Muscle layer of duodenum (tissue), 2 donors: ENCODE results near the gene KCTD11.
A peak's percentile ranks its signal among the peaks of the same experiment; 100 is the strongest.

Source experiments
- H3K27ac ChIP-seq: one replicate; pipeline ENCODE4 v1.7.0; 2013; ENCODE audit warnings: mild to moderate bottlenecking, low read length
- H3K27me3 ChIP-seq: one replicate; pipeline ENCODE4 v1.7.0; 2013; ENCODE audit warnings: low read depth, mild to moderate bottlenecking, control low read depth, low read length
- H3K36me3 ChIP-seq, 2 donors: one replicate each; pipeline ENCODE4 v1.7.0; 2013; ENCODE audit warnings: low read length in 2 of 2, control low read depth in 1 of 2, mild to moderate bottlenecking in 1 of 2; ENCODE audit not compliant: insufficient read depth in 2 of 2, control insufficient read depth in 1 of 2
- H3K4me1 ChIP-seq, 2 donors: one replicate each; pipeline ENCODE4 v1.7.0; 2013; ENCODE audit warnings: low read length in 2 of 2, mild to moderate bottlenecking in 2 of 2, control low read depth in 1 of 2, moderate library complexity in 1 of 2; ENCODE audit not compliant: insufficient read depth in 2 of 2, control insufficient read depth in 1 of 2
- H3K4me3 ChIP-seq, 2 donors: one replicate each; pipeline ENCODE4 v1.7.0; 2013; ENCODE audit warnings: low read length in 2 of 2, low read depth in 1 of 2, mild to moderate bottlenecking in 1 of 2
- H3K9me3 ChIP-seq, 2 donors: one replicate each; pipeline ENCODE4 v1.7.0; 2013; ENCODE audit warnings: low read length in 2 of 2, control low read depth in 1 of 2, mild to moderate bottlenecking in 1 of 2; ENCODE audit not compliant: control insufficient read depth in 1 of 2
- donor health status: healthy.

Gene KCTD11

DNA sequence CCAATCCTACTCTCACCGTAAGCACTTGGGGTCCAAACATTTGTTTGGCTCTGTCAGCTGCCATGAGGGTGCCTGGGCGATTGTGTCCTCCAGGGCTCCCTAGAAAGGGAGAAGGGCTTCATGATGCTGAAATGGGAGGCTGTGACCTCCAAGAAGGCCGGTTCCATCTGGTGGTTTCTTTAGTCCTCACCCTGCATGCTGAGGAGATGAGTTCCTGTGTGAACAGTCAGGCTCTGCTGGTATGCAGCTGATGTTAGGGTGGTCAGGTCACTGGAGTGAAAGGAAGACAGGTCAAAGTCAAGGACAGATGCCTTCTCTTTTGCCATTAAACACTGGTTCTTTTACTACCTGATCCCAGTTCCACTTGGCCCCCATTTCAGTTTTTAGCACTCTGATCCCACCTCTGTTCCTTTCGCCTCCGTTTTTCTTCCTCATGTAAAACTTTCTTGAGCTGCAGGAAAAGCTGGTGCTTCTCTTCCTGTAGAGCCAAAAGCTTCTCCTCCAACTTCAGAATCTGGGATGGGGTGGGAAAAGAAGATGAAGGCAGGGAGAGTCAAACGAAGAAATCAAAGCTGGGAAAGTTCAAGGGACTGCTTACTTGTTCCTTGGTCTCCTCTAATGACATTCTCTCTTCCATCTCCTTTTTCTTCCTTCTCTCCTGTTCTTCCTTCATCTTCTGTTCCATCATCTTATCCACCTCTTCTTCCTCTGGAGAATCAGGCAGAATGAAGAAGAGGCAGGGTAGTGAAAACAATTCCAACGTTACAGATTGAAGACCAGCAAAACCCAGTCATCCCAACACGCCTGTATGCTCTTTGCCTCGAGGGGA lies 37.9 kb upstream of the KCTD11 start:
- Histone ChIP-seq H3K36me3 (peaks cover 59 to 72% of the 10 kb centered on the region in 2 donors), H3K27me3 (no peaks in the 10 kb centered on the region), H3K27ac (peak overlapping the region; percentile 74), H3K4me1 (peaks cover 22 to 50% of the 10 kb centered on the region in 2 donors), H3K9me3 (no peaks in the 10 kb centered on the region), H3K4me3 (peak overlapping the region; percentile 73 to 96)

DNA sequence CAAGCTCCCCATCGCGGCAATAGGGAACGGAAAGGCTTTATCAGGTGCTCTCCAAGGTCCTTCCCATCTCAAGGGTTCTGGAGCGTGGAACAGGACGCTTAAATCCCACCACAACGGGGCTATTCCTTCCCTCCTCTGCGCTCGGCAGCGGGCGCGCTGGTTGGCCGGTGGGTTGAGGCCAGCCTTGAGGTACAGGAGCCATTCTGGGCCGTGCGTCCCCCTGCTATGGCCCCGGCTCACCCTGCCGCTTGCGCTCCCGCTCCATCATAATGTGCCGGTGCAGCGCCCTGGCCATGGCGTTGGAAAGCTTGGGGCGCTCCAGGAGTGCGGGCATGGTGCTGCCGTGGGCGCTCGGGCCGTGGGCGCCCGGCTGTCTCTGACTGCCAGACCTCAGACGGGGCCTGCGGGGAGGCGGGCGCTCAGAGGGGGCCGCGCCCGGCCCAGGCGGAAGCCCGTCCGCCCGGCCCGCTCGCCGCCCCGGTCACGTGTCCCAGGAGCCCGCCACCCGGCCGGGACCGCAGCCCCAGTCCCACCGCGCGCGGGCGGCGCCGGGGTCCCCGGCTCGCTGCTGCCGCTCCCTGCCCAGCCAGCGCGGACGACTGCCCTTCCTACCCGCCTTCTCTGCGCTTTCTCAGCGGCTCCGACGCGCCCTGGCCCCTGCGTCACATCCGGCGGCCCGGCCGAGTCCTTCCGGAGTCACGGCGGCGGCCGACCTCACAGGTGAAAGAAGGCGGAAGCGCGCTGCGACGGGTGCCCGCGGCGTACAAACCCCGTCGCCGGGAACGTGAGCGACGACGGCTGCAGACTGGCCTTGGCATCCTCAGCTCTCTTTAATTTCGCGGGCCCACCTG lies 37.0 kb upstream of the KCTD11 start, which contains the start of gene GPS2:
Gene GPS2, minus strand, starts transcription at position 642 of the 851 bp plus-strand sequence. Its CDS starts 308 bp downstream, at position 334.
- Histone ChIP-seq H3K9me3 (no peaks in the 10 kb centered on the region), H3K27ac (peak within 1 kb of the TSS; percentile 86), H3K4me3 (peak within 1 kb of the TSS; percentile 73 to 96), H3K36me3 (peaks cover 56 to 66% of the 10 kb centered on the region in 2 donors), H3K27me3 (no peaks in the 10 kb centered on the region), H3K4me1 (peaks cover 17 to 42% of the 10 kb centered on the region in 2 donors)

DNA sequence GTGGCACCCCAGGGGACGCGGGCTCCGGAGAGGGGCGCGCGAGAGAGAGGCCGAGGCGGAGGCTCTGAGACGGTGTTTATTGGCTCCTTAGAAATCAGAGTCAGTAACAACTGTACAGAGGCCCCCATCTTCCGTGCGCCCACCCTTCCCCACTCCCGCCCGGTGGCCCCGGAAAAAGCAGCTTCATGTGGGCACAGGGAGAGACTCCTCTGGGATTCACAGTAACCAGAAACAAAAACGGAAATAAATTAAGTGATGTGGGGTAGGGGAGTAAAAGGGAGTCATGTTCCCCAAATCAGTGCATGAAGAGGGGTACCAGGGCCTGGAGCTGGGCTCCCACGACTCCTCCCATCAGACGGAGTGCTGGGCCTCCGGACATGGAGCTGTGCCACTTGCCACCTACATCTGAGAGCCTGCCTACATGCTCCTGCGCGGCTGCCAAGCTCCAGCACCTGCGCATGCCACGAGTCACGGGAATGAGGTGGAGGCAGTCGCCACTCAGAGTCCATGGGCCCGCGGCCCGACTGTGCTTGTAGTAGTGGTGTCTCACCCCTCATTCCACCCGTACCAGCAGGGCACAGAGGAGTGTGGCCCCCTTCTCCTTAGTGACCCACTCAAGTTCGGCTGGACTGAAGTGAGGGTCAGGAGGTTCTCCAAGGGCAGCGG lies 36.3 kb upstream of the KCTD11 start:
- no peaks in the 10 kb centered on the region for H3K27me3 ChIP-seq
- H3K36me3 ChIP-seq: peaks cover 52 to 66% of the 10 kb centered on the region in 2 donors
- no peaks in the 10 kb centered on the region for H3K9me3 ChIP-seq
- peaks cover 13 to 34% of the 10 kb centered on the region in 2 donors for H3K4me1 ChIP-seq
- peak overlapping the region; percentile 86 for H3K27ac ChIP-seq
- peak overlapping the region; percentile 65 to 96 for H3K4me3 ChIP-seq

DNA sequence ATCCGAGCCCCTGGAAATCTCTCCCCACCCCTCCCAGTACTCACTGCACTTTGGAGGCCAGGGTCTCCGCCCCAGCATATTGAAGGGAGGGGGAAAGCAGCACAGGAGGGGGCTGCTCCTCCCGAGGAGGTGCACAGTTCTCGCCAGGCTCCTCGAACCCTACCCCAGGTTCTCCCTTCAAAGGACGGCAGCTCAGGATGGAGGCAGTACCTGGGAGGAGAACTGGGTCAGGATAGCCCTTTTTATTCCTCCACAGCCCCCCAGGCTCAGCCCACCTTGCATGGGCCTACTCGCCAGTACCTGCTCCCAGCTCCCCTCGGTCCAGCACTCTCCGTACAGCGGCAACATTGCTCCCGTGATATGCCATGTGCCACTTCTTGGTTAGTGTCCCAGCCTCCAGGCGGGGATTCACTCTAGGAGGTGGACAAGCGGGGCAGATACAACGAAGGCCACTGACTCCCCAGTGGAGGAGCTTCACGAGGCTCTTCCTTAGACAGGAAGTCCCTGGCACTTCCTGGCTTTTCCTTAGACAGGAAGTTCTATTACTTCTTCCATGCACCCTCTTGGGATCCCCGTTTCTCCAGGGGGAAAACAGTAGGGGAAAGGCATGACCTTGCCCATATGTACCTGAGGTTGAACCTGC lies 34.7 kb upstream of the KCTD11 start:
- H3K4me3 ChIP-seq: no peak overlapping the region
- H3K27me3 ChIP-seq: no peaks in the 10 kb centered on the region
- peaks cover 13 to 30% of the 10 kb centered on the region in 2 donors for H3K4me1 ChIP-seq
- no peaks in the 10 kb centered on the region for H3K9me3 ChIP-seq
- H3K27ac ChIP-seq: no peak overlapping the region
- H3K36me3 ChIP-seq: peaks cover 55 to 66% of the 10 kb centered on the region in 2 donors

DNA sequence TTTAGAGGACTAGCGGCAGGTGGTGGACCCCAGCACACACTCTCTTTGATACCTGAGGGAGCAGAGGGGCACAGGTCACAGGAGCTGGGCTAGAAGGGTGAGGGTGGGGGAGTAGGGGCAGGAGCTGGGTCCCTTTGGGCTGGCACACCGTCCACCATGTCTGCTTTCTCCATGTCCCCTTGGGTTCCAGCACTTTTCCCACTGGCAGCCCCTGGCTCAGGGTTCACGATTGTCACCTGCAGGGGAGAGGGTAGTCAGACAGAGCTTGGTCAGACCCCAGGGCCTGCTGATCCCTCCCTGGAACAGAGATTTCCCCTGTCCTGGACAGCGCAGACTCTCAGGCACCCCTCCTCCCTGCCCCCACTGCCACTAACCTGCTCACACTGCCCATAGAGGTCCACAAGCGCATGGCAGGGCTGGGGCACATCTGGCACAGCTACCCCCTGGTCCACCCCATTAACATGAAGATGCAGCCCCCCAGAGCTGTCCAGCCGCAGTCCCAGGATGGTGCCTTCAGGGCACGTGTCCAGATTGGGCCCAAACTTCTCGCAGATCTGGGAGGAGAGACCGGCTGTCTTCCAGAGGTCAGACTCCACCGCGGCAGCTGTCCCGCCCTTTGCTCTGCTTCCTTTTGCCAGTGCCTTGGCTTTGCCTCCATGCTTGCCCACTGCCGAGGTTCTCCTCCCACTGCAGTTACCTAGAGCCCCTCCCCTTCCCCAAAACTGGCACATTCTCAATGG lies 33.7 kb upstream of the KCTD11 start:
- no peaks in the 10 kb centered on the region for H3K9me3 ChIP-seq
- H3K27ac ChIP-seq: no peak overlapping the region
- H3K36me3 ChIP-seq: peaks cover 55 to 66% of the 10 kb centered on the region in 2 donors
- H3K4me3 ChIP-seq: no peak overlapping the region
- H3K27me3 ChIP-seq: no peaks in the 10 kb centered on the region
- H3K4me1 ChIP-seq: peaks cover 13 to 20% of the 10 kb centered on the region in 2 donors

DNA sequence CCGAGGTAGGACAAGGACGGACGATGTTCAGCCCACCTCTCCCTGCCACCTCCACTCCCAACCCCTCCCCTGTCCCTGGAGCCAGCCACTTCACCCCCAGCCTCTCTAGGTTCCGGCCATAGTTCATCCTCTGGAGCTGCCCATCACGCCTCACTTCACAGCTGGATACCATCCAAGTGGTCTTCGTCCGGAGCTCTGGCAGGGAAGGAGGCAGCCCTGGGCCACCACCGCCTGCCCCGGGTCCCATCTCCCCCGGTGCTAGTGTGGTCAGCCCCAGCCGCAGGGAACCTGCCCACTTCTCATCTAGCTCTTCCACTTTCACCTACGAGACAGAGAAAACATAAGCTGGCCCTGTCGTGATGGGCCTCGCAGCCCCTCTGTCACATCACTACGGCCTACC lies 30.5 kb upstream of the KCTD11 start:
- Histone ChIP-seq H3K4me1 (no peaks in the 10 kb centered on the region), H3K36me3 (peaks cover 66 to 88% of the 10 kb centered on the region in 2 donors), H3K4me3 (no peak overlapping the region), H3K9me3 (no peaks in the 10 kb centered on the region), H3K27ac (no peak overlapping the region), H3K27me3 (no peaks in the 10 kb centered on the region)

DNA sequence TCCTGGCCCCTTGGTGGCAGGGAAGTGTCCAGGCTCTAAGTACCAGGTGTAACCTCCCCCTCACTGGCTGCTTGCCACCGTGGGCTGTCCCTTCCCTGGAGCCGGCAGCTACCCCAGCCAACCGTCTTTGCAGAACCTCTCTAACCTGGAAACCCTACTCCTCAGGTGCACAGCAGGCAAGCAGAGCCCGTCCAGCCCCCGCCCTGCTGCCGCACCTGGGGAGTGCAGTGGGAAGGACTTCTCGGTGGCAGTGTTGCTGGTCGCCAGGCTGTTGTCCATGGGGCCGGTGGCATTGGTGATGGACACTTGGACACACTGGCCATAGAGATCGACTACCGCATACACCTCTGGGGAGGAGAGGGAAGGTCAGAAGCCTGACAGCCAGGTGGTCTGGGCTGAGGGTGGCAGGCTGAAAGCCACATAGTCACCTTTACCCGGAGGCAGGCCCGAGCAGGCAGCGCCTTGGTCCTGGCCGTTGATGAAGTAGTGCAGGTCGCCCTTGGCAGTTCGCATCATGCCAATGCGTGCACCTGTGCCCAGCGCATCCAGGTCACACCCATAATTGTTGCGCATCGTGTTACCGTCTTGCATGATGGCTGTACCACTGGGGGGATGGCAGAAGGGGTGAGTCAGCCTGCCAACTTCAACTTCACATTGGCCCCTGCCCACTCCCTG lies 29.3 kb upstream of the KCTD11 start:
- Histone ChIP-seq H3K36me3 (peaks cover 60 to 83% of the 10 kb centered on the region in 2 donors), H3K27ac (no peak overlapping the region), H3K9me3 (no peaks in the 10 kb centered on the region), H3K4me3 (no peak overlapping the region), H3K4me1 (no peaks in the 10 kb centered on the region), H3K27me3 (no peaks in the 10 kb centered on the region)

DNA sequence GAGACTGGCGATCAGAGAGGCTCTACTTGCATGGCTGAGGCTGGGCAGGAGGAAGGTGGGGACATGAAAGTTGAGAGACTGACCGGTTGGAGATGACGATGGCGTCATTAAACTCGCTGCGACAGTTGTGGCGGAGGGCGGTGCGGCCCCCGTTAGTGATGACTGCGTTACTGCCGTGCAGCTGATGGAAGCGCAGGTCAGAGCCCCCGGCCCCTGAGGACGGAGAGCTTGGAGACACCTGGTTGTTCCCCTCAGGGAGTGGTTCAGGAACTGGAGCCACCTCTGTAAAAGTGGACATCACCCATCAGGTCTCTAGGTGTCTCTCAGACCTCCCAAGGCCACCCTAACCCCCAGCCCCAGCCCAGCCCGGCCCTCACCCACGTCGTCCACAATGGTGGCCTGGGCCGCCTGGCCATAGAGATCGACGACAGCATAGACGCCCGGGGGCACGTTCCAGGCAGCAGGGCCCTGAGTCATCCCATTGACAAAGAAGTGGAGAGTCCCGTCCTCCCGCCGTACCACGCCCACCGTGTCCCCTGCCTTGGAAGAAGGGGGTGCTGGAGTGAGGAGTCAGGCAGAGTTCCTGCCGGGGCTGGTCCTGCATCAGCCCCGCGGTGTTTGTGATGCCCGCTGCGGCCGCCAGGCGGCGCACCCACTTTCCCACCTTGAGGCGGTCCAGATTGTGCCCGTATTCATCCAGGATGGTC lies 28.1 kb upstream of the KCTD11 start:
- Histone ChIP-seq H3K27me3 (no peaks in the 10 kb centered on the region), H3K4me1 (peaks cover 8 to 11% of the 10 kb centered on the region in 2 donors), H3K36me3 (peaks cover 49 to 71% of the 10 kb centered on the region in 2 donors), H3K9me3 (no peaks in the 10 kb centered on the region), H3K4me3 (no peak overlapping the region), H3K27ac (no peak overlapping the region)

DNA sequence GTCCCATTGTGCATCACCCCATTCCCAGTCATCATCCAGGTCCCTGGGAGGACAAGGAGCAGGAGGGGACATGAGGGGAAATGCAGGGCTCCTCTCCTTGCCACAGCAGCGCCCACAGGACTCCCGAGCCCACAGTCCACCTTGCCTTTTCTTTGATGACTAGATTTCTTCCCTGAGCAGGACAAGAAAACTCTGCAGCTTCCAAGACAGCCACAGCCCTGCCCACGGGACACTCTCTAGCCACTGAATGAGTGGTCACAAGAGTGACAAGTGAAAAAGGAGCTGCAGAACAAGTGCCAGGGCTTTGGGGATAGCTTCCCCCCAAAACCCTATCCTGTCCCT lies 27.6 kb upstream of the KCTD11 start:
- H3K27me3 ChIP-seq: no peaks in the 10 kb centered on the region
- peaks cover 47 to 68% of the 10 kb centered on the region in 2 donors for H3K36me3 ChIP-seq
- no peak overlapping the region for H3K4me3 ChIP-seq
- peaks cover 8 to 13% of the 10 kb centered on the region in 2 donors for H3K4me1 ChIP-seq
- H3K27ac ChIP-seq: no peak overlapping the region
- H3K9me3 ChIP-seq: no peaks in the 10 kb centered on the region
